HepG2 (cell line): ENCODE results near the gene NPPA. TPM values are rescaled to one million over a fixed set of nuclear protein-coding genes. Genes with fewer than 3 reads are reported as not detected.
A peak's percentile ranks its signal among the peaks of the same experiment; 100 is the strongest.

Source experiments
- ETV6 ChIP-seq: sonication (generic); formaldehyde crosslinking; conservative IDR thresholded peaks from 2 replicates; pipeline ENCODE4 v1.4.0; 2020; ENCODE audit warnings: missing genetic modification reagents
- GZF1 ChIP-seq: sonication (generic); formaldehyde crosslinking; IDR thresholded peaks from 2 replicates; pipeline ENCODE4 v1.5.1; 2020; ENCODE audit warnings: mild to moderate bottlenecking, missing genetic modification reagents
- HNF4G ChIP-seq, 2 experiments: sonication (generic) in 1 of 2; formaldehyde crosslinking in 1 of 2; IDR thresholded peaks; 2 replicates each; pipeline versions ENCODE4 v1.4.0 to v1.6.1; 2011 to 2020; ENCODE audit warnings: borderline replicate concordance in 2 of 2, low read depth in 2 of 2, mild to moderate bottlenecking in 2 of 2, low read length in 1 of 2, missing genetic modification reagents in 1 of 2, moderate library complexity in 1 of 2
- PTBP1 ChIP-seq: fragments of 200-400 bp; formaldehyde crosslinking; IDR thresholded peaks from 2 replicates; pipeline ENCODE4 v1.6.1; 2018; ENCODE audit warnings: low read length, low read depth; ENCODE audit not compliant: poor library complexity, severe bottlenecking
- TAF1 ChIP-seq: sonication (generic); formaldehyde crosslinking; IDR thresholded peaks from 2 replicates; pipeline ENCODE4 v1.4.0; 2020; ENCODE audit warnings: missing genetic modification reagents
- TEF ChIP-seq: sonication (generic); formaldehyde crosslinking; IDR thresholded peaks from 2 replicates; pipeline ENCODE4 v1.5.0; 2020; ENCODE audit warnings: missing genetic modification reagents
- ZBED4 ChIP-seq: sonication (generic); formaldehyde crosslinking; IDR thresholded peaks from 2 replicates; pipeline ENCODE4 v1.4.0; 2020; ENCODE audit warnings: missing genetic modification reagents, borderline replicate concordance
- ZNF234 ChIP-seq: sonication (generic); formaldehyde crosslinking; conservative IDR thresholded peaks from 2 replicates; pipeline ENCODE4 v1.5.1; 2020; ENCODE audit warnings: mild to moderate bottlenecking, missing genetic modification reagents
- ZNF7 ChIP-seq: IDR thresholded peaks from 2 replicates; pipeline ENCODE4 v1.6.1; 2016; ENCODE audit warnings: missing biosample characterization, missing genetic modification reagents
- polyA plus RNA-seq, 8 experiments: library from polyadenylated mRNA; depleted of rRNA in 3 of 8; stranded (reverse) in 7 of 8; unstranded in 1 of 8; fragments of >200 nt; fragmentation: Illumina TruSeq in 4 of 8; extraction: Trizol in 4 of 8; gene quantifications; 2 replicates each; pipeline versions ENCODE4 v1.2.1 to v1.2.3, GENCODE V29; 2011 to 2016; ENCODE audit warnings: low read depth in 4 of 8, missing spikeins in 1 of 8, mixed read lengths in 1 of 8; ENCODE audit not compliant: insufficient read depth in 1 of 8
- total RNA-seq, 5 experiments: library from RNA; depleted of rRNA; stranded (reverse); fragments of >200 nt; fragmentation: Illumina TruSeq; extraction: Trizol; gene quantifications; 2 replicates each; pipeline ENCODE4 v1.2.3, GENCODE V29; 2016; ENCODE audit warnings: low read depth in 1 of 5
- TF ChIP-seq, protein P1 (sequence below): IDR thresholded peaks from 2 replicates; pipeline ENCODE4 v1.6.1; 2016; ENCODE audit warnings: low read depth, control low read depth
- TF ChIP-seq, protein P2 (sequence below): sonication (generic); formaldehyde crosslinking; conservative IDR thresholded peaks from 2 replicates; pipeline ENCODE4 v1.4.0; 2020; ENCODE audit warnings: mild to moderate bottlenecking, missing genetic modification reagents, moderate library complexity
- TF ChIP-seq, protein P3 (sequence below): sonication (generic); formaldehyde crosslinking; IDR thresholded peaks from 2 replicates; pipeline ENCODE4 v1.5.1; 2020; ENCODE audit warnings: mild to moderate bottlenecking, missing genetic modification reagents, moderate library complexity

The NPPA gene
- total and polyA plus RNA-seq, 2 of the 13 experiments (the other 11 are each of a cell fraction or from before 2014, with no cell fraction given) = not detected

GRCh38 chr1:11805422-11806306 lies 41.9 kb downstream of the NPPA start, which contains the start of the genes CLCN6 and MTHFR (continued):
- peak; percentile 93 for TF ChIP-seq TAF1 (CRISPR knock-in tag)
- no peak for TF ChIP-seq PTBP1
- 0 out of 2 replicates have a peak, but pooled peaks have one; percentile 15 for TF ChIP-seq TEF
- peak; percentile 92; the same call in 1 of the 2 replicates for TF ChIP-seq ZNF234
- TF ChIP-seq HNF4G (IDR thresholded peaks at IDR 0.05; ENCODE audit: borderline replicate concordance, low read depth, low read length) = no peak
- TF ChIP-seq HNF4G (CRISPR knock-in tag; IDR thresholded peaks at IDR 0.05; ENCODE audit: borderline replicate concordance, low read depth) = no peak
- no peak for TF ChIP-seq GZF1
- peak; percentile 46; the same call in 1 of the 2 replicates for TF ChIP-seq ZBED4
- no peak for TF ChIP-seq ZNF7
- TF ChIP-seq, protein P1, sequence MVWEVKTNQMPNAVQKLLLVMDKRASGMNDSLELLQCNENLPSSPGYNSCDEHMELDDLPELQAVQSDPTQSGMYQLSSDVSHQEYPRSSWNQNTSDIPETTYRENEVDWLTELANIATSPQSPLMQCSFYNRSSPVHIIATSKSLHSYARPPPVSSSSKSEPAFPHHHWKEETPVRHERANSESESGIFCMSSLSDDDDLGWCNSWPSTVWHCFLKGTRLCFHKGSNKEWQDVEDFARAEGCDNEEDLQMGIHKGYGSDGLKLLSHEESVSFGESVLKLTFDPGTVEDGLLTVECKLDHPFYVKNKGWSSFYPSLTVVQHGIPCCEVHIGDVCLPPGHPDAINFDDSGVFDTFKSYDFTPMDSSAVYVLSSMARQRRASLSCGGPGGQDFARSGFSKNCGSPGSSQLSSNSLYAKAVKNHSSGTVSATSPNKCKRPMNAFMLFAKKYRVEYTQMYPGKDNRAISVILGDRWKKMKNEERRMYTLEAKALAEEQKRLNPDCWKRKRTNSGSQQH (CRISPR knock-in tag) = peak; percentile 62; the same call in 1 of the 2 replicates
- TF ChIP-seq ETV6 (CRISPR knock-in tag) = peak; percentile 23
- TF ChIP-seq, protein P2, sequence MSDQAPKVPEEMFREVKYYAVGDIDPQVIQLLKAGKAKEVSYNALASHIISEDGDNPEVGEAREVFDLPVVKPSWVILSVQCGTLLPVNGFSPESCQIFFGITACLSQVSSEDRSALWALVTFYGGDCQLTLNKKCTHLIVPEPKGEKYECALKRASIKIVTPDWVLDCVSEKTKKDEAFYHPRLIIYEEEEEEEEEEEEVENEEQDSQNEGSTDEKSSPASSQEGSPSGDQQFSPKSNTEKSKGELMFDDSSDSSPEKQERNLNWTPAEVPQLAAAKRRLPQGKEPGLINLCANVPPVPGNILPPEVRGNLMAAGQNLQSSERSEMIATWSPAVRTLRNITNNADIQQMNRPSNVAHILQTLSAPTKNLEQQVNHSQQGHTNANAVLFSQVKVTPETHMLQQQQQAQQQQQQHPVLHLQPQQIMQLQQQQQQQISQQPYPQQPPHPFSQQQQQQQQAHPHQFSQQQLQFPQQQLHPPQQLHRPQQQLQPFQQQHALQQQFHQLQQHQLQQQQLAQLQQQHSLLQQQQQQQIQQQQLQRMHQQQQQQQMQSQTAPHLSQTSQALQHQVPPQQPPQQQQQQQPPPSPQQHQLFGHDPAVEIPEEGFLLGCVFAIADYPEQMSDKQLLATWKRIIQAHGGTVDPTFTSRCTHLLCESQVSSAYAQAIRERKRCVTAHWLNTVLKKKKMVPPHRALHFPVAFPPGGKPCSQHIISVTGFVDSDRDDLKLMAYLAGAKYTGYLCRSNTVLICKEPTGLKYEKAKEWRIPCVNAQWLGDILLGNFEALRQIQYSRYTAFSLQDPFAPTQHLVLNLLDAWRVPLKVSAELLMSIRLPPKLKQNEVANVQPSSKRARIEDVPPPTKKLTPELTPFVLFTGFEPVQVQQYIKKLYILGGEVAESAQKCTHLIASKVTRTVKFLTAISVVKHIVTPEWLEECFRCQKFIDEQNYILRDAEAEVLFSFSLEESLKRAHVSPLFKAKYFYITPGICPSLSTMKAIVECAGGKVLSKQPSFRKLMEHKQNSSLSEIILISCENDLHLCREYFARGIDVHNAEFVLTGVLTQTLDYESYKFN (CRISPR knock-in tag) = peak; percentile 85
- TF ChIP-seq, protein P3, sequence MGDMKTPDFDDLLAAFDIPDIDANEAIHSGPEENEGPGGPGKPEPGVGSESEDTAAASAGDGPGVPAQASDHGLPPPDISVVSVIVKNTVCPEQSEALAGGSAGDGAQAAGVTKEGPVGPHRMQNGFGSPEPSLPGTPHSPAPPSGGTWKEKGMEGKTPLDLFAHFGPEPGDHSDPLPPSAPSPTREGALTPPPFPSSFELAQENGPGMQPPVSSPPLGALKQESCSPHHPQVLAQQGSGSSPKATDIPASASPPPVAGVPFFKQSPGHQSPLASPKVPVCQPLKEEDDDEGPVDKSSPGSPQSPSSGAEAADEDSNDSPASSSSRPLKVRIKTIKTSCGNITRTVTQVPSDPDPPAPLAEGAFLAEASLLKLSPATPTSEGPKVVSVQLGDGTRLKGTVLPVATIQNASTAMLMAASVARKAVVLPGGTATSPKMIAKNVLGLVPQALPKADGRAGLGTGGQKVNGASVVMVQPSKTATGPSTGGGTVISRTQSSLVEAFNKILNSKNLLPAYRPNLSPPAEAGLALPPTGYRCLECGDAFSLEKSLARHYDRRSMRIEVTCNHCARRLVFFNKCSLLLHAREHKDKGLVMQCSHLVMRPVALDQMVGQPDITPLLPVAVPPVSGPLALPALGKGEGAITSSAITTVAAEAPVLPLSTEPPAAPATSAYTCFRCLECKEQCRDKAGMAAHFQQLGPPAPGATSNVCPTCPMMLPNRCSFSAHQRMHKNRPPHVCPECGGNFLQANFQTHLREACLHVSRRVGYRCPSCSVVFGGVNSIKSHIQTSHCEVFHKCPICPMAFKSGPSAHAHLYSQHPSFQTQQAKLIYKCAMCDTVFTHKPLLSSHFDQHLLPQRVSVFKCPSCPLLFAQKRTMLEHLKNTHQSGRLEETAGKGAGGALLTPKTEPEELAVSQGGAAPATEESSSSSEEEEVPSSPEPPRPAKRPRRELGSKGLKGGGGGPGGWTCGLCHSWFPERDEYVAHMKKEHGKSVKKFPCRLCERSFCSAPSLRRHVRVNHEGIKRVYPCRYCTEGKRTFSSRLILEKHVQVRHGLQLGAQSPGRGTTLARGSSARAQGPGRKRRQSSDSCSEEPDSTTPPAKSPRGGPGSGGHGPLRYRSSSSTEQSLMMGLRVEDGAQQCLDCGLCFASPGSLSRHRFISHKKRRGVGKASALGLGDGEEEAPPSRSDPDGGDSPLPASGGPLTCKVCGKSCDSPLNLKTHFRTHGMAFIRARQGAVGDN = peak; percentile 93
